ENCODE measurements around the gene NPR1. TPM values are rescaled to one million over a fixed set of nuclear protein-coding genes. Genes with fewer than 3 reads are reported as not detected.
A peak's percentile ranks its signal among the peaks of the same experiment; 100 is the strongest.

The NPR1 gene
- total RNA-seq, 1 experiment from 2014 or later, result 16.5 TPM

DNA sequence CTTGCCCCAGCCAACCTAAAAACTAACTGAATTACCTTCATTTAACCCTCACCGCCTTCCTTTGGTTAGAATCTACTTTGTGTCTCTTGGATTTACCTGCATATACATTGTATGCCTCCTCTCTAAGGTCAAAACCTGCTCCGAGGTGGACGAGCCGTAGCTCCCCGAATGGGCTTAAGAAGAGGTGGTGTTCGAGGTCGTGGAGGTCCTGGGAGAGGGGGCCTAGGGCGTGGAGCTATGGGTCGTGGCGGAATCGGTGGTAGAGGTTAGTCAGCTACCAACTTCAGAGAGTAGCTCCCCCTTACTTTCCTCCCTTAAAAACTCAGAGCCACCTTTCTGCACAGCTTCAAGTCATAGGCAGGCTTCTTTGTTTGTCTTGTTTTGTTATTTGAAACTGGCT, 35.4 kb upstream of the NPR1 start (continued):
- TF ChIP-seq, protein P1, sequence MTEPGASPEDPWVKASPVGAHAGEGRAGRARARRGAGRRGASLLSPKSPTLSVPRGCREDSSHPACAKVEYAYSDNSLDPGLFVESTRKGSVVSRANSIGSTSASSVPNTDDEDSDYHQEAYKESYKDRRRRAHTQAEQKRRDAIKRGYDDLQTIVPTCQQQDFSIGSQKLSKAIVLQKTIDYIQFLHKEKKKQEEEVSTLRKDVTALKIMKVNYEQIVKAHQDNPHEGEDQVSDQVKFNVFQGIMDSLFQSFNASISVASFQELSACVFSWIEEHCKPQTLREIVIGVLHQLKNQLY (CRISPR knock-in tag; IDR thresholded peaks at IDR 0.05), result no peak
- no peak for TF ChIP-seq ZNF232 (CRISPR knock-in tag; IDR thresholded peaks at IDR 0.05)
- TF ChIP-seq TEAD4 (CRISPR knock-in tag; IDR thresholded peaks at IDR 0.05), result no peak

DNA sequence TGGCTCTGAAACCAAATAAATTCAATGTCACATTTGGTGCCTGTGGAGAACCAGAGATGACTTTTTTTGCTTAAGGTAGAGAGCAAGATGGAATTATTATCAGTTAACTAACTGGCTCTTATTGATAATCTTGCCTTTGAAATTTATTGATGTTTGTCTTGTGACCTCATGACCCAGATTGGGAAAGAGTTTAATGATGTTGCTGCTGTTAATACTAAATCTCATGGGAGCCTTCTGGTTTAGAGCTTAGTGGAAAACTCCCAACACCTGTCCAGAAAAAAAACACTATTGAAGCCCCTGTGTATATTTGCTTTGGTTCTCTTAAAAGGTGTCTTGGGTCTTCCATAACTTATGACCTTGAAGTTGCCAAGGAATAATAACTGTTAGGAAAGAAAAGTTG, 34.7 kb upstream of the NPR1 start:
- no peak overlapping the region for H3K4me3 Mint-ChIP-seq
- CTCF ChIA-PET, result interaction anchor here (1.1 to 2.2 kb wide), 5 partner anchors 10 to 133 kb away, joined by 3 to 11 read pairs (median 5); partner anchors contain the start of genes CHTOP, NPR1 and S100A13

DNA sequence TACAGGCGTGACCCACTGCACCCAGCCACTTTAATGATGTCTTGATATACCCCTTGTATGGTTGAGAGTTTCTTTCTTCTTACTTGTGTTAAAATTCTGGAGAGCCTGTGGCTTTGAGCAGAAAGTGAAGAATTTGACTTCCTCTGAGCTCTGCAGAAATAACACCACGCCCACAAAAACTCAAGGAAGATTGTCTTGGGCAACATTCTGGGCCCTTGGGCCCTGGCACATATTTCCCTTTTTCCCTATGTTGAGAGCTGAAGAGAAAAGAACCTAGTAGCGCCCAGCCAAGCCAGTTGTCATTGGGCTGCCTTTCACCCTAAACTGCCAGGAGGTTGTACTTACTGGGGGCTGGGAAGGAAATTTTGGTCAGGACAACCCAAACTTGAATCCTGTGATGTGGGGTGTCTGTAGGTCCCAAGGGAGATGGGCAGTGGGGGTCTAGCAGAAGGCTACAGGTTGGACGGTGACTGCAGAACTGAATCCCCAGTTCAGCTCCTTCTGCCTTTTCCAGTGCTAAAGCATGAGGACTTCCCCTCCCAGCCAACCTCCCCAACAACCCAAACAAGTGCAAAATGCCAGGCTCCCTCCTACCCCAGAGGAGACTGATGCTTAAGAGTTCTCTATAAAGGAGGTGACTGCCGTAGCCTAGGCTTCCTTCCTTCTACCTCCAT, 31.7 kb upstream of the NPR1 start:
- ChIA-PET CTCF (interaction anchor here (0.8 to 2.2 kb wide), 6 partner anchors 13 to 293 kb away, joined by 3 to 7 read pairs (median 4); partner anchors contain the start of gene CHTOP), POLR2A (interaction anchor here (1.0 to 3.4 kb wide), 2 partner anchors 13 kb away, joined by 5 to 14 read pairs; partner anchors contain the start of gene CHTOP)
- peaks cover 8% of the 10 kb centered on the region for H3K4me1 Mint-ChIP-seq
- peak overlapping the region; percentile 94 for H3K27ac Mint-ChIP-seq
- H3K36me3 Mint-ChIP-seq, result peaks cover 42% of the 10 kb centered on the region
- DNase-seq (ENCODE audit: low spot score) (no peak), ATAC-seq (no peak)
- H3K9me3 Mint-ChIP-seq, result no peaks in the 10 kb centered on the region
- no peaks in the 10 kb centered on the region for H3K27me3 Mint-ChIP-seq (ENCODE audit: low read depth)
- no peak overlapping the region for H3K4me3 Mint-ChIP-seq
- TF ChIP-seq, protein P2, sequence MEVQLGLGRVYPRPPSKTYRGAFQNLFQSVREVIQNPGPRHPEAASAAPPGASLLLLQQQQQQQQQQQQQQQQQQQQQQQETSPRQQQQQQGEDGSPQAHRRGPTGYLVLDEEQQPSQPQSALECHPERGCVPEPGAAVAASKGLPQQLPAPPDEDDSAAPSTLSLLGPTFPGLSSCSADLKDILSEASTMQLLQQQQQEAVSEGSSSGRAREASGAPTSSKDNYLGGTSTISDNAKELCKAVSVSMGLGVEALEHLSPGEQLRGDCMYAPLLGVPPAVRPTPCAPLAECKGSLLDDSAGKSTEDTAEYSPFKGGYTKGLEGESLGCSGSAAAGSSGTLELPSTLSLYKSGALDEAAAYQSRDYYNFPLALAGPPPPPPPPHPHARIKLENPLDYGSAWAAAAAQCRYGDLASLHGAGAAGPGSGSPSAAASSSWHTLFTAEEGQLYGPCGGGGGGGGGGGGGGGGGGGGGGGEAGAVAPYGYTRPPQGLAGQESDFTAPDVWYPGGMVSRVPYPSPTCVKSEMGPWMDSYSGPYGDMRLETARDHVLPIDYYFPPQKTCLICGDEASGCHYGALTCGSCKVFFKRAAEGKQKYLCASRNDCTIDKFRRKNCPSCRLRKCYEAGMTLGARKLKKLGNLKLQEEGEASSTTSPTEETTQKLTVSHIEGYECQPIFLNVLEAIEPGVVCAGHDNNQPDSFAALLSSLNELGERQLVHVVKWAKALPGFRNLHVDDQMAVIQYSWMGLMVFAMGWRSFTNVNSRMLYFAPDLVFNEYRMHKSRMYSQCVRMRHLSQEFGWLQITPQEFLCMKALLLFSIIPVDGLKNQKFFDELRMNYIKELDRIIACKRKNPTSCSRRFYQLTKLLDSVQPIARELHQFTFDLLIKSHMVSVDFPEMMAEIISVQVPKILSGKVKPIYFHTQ (CRISPR knock-in tag; IDR thresholded peaks at IDR 0.05), result no peak
- no peak for TF ChIP-seq SP1 (CRISPR knock-in tag; conservative IDR thresholded peaks at IDR 0.05)
- no peak for TF ChIP-seq GABPB1 (CRISPR knock-in tag; IDR thresholded peaks at IDR 0.05)
- TF ChIP-seq MYBL2 (CRISPR knock-in tag; IDR thresholded peaks at IDR 0.05), result no peak
- TF ChIP-seq ZNF263 (CRISPR knock-in tag; IDR thresholded peaks at IDR 0.05; ENCODE audit: low read depth), result no peak
- TF ChIP-seq, protein P3, sequence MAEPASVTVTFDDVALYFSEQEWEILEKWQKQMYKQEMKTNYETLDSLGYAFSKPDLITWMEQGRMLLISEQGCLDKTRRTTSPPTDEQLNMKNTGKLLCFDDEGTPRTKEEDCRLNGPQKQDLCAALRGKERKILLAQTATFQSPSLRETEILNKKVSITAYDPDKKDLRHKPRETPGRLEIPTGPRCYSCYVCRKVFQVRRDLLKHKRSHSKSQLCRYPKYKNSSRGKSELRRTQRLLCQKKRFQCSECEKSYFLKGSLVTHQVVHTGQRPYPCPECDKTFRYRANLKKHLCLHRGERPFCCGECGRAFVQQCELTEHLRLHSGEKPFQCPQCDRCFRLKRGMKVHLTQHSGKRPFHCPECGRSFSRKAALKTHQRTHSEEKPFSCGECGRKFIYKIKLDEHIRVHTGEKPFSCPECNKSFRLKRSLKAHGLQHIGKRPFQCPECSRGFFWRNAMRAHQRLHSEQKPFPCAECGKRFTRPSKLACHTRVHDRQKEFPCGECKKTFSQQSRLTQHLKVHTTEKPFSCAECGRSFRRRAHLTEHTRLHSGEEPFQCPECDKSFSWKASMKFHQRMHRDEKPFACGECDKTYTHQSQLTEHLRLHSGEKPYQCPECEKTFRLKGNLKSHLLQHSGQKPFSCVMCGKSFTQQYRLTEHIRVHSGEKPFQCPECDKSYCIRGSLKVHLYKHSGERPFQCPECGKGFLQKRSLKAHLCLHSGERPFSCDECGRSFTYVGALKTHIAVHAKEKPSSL (CRISPR knock-in tag; conservative IDR thresholded peaks at IDR 0.05), result no peak
- no peak for TF ChIP-seq TEAD1 (CRISPR knock-in tag; IDR thresholded peaks at IDR 0.05)

More for the DNA sequence above, 34.7 kb upstream of the NPR1 start:
- peaks cover 66% of the 10 kb centered on the region for H3K36me3 Mint-ChIP-seq
- H3K9me3 Mint-ChIP-seq, result no peaks in the 10 kb centered on the region
- ATAC-seq (no peak), DNase-seq (ENCODE audit: low spot score) (no peak)
- TF ChIP-seq NFE2L1 (CRISPR knock-in tag; IDR thresholded peaks at IDR 0.05) (no peak), ZNF423 (CRISPR knock-in tag; IDR thresholded peaks at IDR 0.05) (no peak), NR2C2 (CRISPR knock-in tag; IDR thresholded peaks at IDR 0.05) (no peak), SOX15 (CRISPR knock-in tag; IDR thresholded peaks at IDR 0.05) (no peak), TEAD1 (CRISPR knock-in tag; IDR thresholded peaks at IDR 0.05) (no peak), GABPB1 (CRISPR knock-in tag; IDR thresholded peaks at IDR 0.05) (no peak)
- TF ChIP-seq, protein P4, sequence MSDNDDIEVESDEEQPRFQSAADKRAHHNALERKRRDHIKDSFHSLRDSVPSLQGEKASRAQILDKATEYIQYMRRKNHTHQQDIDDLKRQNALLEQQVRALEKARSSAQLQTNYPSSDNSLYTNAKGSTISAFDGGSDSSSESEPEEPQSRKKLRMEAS (CRISPR knock-in tag; IDR thresholded peaks at IDR 0.05), result no peak
- TF ChIP-seq, protein P5, sequence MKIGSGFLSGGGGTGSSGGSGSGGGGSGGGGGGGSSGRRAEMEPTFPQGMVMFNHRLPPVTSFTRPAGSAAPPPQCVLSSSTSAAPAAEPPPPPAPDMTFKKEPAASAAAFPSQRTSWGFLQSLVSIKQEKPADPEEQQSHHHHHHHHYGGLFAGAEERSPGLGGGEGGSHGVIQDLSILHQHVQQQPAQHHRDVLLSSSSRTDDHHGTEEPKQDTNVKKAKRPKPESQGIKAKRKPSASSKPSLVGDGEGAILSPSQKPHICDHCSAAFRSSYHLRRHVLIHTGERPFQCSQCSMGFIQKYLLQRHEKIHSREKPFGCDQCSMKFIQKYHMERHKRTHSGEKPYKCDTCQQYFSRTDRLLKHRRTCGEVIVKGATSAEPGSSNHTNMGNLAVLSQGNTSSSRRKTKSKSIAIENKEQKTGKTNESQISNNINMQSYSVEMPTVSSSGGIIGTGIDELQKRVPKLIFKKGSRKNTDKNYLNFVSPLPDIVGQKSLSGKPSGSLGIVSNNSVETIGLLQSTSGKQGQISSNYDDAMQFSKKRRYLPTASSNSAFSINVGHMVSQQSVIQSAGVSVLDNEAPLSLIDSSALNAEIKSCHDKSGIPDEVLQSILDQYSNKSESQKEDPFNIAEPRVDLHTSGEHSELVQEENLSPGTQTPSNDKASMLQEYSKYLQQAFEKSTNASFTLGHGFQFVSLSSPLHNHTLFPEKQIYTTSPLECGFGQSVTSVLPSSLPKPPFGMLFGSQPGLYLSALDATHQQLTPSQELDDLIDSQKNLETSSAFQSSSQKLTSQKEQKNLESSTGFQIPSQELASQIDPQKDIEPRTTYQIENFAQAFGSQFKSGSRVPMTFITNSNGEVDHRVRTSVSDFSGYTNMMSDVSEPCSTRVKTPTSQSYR (CRISPR knock-in tag; IDR thresholded peaks at IDR 0.05), result no peak
- TF ChIP-seq, protein P6, sequence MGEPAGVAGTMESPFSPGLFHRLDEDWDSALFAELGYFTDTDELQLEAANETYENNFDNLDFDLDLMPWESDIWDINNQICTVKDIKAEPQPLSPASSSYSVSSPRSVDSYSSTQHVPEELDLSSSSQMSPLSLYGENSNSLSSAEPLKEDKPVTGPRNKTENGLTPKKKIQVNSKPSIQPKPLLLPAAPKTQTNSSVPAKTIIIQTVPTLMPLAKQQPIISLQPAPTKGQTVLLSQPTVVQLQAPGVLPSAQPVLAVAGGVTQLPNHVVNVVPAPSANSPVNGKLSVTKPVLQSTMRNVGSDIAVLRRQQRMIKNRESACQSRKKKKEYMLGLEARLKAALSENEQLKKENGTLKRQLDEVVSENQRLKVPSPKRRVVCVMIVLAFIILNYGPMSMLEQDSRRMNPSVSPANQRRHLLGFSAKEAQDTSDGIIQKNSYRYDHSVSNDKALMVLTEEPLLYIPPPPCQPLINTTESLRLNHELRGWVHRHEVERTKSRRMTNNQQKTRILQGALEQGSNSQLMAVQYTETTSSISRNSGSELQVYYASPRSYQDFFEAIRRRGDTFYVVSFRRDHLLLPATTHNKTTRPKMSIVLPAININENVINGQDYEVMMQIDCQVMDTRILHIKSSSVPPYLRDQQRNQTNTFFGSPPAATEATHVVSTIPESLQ (CRISPR knock-in tag; IDR thresholded peaks at IDR 0.05), result no peak
- TF ChIP-seq, protein P7, sequence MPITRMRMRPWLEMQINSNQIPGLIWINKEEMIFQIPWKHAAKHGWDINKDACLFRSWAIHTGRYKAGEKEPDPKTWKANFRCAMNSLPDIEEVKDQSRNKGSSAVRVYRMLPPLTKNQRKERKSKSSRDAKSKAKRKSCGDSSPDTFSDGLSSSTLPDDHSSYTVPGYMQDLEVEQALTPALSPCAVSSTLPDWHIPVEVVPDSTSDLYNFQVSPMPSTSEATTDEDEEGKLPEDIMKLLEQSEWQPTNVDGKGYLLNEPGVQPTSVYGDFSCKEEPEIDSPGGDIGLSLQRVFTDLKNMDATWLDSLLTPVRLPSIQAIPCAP (CRISPR knock-in tag; IDR thresholded peaks at IDR 0.05), result no peak
- TF ChIP-seq, protein P8, sequence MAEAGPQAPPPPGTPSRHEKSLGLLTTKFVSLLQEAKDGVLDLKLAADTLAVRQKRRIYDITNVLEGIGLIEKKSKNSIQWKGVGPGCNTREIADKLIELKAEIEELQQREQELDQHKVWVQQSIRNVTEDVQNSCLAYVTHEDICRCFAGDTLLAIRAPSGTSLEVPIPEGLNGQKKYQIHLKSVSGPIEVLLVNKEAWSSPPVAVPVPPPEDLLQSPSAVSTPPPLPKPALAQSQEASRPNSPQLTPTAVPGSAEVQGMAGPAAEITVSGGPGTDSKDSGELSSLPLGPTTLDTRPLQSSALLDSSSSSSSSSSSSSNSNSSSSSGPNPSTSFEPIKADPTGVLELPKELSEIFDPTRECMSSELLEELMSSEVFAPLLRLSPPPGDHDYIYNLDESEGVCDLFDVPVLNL (CRISPR knock-in tag; IDR thresholded peaks at IDR 0.05; ENCODE audit: borderline replicate concordance, low read depth), result no peak
- peaks cover 8% of the 10 kb centered on the region for H3K4me1 Mint-ChIP-seq
- H3K27me3 Mint-ChIP-seq (ENCODE audit: low read depth), result no peaks in the 10 kb centered on the region
- no peak overlapping the region for H3K27ac Mint-ChIP-seq
- POLR2A ChIA-PET, result interaction anchor here (1.1 to 2.4 kb wide), 2 partner anchors 8 to 10 kb away, joined by 3 to 9 read pairs; partner anchors contain the start of gene CHTOP
